ENCODE data around the gene SRBD1.

Gene SRBD1

DNA sequence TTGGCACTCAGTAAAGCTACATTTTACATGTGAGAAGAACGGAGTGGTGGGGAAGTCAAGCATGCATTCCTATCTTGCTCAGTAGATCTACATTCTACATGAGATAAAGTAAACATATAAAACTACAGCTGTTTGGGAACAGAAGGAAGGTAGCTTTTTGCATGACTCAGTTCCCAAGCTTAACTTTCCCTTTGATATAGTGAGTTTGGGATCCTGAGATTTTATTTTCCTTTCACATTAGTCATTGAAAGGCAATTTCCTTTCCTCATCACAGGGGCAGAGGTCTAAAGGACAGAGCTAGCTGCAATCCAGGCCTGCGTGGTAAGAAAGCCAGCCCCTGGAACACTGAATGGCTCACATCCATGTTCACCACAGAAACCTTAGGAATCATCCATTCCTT, 257.2 kb downstream of the SRBD1 start:
- DNase-seq = no peak

DNA sequence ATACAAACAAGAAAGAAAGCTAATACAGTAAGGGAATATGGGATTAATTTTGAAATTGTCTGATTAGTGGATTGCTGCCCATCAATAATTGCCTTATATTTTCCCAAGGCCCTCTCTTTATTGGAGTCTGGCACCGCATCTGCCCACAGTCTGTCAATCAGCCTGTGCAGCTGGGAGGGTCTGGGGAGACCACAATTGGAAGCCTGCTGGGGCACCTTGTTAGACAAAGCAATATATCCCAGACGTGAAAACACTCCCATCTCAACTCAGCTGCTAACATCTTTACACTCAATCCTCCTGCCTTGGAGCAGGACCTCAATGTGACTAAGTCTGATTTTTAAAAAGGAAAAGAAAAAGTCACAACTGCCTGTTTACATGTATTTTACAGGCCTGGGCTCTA, 258.6 kb downstream of the SRBD1 start:
- no peak for DNase-seq

DNA sequence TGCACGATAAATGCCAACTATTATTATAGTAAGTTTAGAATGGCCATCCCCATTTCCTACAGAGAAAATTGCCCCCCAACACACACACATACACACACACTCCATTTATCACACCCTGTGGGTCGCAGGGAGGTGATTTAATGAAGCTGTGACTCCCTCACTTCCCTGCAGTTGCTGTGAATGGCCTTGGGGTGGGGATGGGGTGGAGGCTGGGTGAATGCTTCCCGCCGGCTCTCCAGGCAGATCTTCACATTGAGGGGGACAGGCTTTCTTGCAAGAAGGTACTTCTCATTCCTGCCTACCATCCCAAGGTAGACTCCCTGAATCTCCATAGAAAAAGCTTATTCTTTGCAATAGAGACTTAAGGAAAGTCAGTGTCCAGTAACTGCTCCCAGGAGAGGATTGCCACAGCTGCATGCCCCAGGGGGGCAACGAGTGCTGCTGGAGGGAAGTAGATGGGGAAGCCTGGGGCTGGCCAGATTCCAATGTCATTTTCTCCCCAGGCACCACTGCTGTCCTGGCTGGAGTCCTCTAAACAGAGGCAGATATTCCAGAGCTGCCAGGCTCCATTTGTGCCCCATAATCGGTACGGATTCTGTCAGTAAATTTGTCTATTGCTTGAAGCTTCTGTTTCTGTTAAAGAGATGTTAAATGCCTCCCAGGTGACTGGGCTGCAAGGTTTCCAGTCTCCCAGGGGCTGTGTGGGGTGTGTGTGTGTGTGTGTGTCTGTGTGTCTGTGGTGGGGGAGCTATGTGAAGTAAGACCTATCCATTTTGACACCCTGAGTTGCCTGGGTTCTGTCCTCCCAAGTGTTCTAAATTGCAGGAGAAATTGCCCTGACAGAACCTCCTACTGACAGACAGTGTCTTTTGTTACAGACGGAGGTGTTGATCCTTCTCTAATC, 265.5 kb downstream of the SRBD1 start:
- no peak for DNase-seq

DNA sequence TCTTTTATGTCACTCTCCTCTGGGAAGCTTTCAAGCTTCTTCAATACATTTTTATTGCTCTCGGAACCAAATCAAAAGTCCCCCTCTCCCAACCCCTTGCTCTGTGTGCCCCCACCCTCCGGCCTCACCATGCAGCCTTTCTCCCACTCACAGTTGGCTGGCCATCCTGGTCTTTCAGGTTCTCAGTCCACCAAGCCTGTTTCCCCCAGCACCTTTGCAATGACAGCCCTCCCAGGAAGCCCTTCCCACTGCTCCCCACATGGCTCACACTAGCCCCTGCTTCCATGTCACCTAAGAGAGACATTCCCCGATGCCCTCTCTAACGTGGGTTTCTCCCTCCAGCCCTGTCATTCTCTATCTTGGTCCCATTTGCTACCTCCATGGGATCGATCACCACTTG, 266.6 kb downstream of the SRBD1 start:
- no peak for DNase-seq

DNA sequence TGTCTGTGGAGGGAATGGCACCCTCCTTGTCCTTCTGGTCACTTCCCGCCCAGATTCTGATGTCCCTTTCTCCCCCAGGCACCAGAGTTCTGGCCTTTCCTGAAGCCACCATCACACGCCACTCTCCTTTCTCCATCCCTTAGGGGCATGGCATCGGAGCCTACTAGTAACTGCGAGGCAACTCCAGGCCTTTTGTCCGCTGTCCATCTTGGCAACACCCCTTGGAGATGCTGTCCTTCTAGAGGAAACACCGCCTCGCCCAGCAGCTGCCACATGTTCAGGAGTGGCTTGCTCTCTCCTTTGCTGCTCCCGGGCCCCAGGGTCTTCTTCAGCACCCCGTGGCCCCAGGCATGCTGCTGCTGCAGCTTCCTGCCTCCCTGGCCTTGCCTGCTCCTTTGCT, 267.0 kb downstream of the SRBD1 start:
- DNase-seq = no peak

DNA sequence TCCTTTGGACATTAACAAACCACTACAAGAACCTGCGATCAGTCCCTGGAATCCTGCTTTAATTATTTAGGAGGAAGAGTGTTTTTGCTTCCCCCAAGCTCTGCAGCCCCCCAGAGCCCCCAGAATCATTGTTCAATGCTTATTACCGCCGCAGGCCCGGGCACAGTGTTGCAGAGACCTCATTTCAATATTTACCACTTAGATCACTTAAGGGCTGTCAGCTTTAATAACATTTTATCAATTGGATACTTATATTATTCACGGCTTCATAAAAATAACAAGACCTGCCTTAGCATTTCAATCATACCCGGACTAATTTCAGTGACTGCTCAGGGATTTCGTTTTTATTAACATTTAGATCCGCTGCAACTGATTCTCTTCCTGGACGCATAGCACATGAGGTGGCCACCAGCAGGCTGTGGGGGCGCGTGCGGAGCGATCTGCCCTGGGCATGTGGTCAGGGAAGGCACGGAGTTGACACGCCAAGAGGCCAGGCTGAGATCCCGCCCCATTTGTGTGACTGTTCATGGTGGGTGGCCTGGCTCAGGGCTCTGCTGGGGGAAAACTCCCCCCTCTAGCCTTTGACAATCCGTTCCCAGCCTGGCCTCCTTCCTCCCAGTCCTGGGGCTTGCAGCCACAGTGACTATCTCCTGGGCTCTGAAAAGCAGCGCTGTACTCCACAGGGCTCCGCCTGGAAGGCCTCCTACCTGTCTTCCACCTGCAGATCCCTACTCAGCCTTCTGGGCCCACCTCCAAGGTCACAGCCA, 267.6 kb downstream of the SRBD1 start:
- no peak for DNase-seq

DNA sequence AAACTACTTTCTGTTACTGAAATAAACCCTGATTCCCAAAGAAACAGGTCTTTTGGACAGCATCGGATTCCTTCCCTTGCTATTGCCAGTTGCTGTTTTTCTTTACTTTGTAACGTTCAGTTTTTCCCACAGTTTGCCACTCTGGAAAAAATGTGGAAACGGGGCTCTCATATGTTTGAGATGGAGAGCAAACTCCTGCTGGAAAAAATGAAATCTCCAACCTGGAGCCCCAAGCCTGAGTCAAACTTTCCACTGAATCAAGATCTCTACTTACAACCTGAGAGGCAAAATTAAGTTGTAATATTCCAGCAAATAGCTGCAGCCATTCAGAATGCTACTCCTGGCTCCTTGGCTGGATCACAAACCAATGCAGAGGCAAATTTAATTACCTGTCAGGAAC, 270.7 kb downstream of the SRBD1 start:
- DNase-seq = no peak

DNA sequence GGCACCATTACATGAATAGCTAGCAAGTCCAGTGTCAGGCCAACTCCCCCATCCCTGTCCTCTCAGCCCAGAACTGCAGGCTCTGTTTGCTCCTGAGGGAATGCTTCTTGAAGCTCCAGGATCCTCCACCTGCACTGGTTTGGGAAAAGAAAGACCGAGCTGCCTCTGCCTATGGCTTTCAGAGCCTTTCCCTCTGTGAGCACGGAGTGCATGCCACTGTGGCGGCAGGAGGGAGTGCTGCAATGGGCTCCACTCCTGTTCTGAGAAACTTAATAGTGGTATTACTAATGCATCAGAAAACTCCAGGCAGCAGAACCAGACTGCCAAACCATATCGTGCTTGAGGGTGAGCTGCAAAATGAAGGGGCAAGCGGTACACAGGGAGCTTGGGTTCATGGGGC, 271.8 kb downstream of the SRBD1 start:
- no peak for DNase-seq
